HG03457 (cell line): ENCODE data around the gene OR3A1.
"Not testable (repeated sequence)": the region's sequence is repeated elsewhere in the genome, so short reads cannot be mapped to it uniquely, and the experiment has no call there.

Source experiments
- ATAC-seq: cut with Tn5 transposase; IDR thresholded peaks from one replicate; pipeline ENCODE4 v1.9.1; 2021; ENCODE audit warnings: moderate number of reproducible peaks; ENCODE audit not compliant: unreplicated experiment

OR3A1 gene, protein sequence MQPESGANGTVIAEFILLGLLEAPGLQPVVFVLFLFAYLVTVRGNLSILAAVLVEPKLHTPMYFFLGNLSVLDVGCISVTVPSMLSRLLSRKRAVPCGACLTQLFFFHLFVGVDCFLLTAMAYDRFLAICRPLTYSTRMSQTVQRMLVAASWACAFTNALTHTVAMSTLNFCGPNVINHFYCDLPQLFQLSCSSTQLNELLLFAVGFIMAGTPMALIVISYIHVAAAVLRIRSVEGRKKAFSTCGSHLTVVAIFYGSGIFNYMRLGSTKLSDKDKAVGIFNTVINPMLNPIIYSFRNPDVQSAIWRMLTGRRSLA

DNA sequence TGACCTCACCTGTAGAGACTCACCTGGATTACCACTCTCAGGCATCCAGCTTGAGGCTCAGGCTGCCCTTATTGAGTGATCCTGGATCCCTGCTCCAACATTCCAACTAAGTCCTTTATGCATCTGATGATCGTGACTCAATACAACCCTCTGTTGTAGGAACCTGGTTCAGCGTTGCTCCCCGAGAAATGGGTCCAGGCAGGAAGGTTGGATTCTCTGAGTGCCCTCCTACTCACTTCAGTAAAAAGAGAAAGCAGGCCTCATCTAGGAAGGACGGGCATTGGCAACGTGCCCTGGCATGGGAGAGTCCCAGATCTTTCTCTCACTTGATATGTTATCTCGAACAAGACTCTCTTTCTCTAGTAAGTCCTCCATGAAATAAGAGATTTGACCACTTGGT, at the start of gene OR3A1:
OR3A1 (minus strand) TSS at position 101 of the 400 bp plus-strand sequence. CDS start 5,778 bp downstream, outside the sequence.
- ATAC-seq: no peak

DNA sequence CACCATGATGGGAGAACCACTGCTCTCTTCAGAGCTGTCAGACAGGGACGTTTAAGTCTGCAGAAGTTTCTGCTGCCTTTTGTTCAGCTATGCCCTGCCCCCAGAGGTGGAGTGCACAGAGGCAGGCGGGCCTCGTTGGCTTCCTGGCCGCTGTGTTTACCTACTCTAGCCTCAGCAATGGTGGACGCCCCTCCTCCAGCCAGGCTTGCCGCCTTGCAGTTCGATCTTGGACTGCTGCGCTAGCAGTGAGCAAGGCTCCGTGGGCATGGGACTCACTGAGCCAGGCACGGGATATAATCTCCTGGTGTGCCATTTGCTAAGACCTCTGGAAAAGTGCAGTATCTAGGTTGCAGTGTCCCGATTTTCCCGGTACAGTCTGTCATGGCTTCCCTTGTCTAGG, 44.6 kb upstream of the OR3A1 start:
- not testable (repeated sequence) for ATAC-seq

DNA sequence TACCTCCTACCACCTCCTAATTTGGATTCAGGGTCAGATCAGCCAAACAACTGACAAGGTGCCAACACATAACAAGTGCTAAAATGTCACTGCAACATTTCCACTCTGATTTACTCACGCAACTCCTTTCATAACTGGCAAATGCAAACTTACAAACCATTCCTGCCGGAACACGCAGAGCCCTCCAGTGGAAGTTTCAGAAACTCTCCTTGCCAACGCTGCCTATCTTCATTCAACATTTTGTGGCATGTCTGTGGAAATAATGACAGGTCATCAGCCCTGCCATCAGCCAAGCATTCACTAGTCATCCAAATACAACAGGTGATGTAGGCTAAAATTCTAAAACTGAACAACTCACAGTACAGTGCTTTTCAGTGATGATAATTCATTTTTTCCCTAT, 37.7 kb upstream of the OR3A1 start:
- no peak for ATAC-seq

DNA sequence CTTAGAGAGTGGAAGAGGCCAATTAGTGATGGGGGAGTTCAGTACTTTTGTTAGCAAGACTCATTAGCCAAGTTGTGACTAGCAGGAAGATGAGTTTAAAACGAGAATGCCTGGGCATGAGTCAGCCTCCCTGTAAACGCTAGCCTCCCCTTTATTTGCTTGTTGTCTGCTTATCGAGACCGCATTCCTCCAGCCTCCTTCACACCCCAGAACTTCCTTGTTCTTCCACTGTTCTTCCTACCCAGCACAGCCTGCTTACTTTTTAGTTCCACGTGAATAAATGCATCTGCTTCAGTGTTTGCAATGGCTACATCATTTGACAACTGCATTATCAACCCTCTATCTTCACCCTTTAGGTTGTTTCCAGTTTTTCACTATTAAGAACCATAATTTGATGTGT, 20.2 kb upstream of the OR3A1 start:
- no peak for ATAC-seq

DNA sequence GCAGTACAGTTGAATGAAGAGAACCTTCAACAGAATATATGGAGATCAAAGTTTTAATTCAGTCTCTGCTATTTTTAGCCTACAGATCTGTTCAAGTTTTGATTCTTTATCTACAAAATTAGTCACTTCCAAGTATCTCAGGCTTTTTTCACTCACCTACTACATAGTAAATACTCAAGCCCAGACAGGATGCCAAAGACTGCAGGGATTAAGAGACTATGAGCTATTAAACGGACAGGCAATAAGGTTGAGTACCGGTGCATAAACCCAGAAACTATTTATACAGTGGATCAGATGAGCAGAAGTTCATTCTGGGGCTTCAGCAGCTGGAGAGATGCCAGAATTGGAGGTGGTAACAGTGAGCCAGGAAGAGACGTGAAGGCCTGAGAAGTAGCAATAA, 18.7 kb upstream of the OR3A1 start:
- ATAC-seq: no peak

DNA sequence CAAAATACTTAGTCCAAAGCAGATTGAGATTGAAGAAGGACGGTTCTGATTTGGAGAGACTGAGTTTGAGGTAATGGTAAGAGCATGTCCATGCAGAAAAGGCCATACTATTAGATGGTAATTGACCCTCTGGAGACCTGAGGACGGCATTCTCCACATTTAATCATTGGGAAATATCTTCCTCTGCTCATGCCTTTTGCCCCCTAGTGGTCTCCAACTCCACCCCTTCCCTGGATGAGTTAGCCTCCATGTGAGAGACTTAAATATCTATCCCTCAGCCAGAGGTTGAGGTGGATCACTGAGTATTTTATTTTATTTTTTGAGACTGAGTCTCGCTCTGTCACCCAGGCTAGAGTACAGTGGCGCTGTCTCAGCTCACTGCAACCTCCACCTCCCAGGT, 10.4 kb upstream of the OR3A1 start:
- ATAC-seq: no peak

DNA sequence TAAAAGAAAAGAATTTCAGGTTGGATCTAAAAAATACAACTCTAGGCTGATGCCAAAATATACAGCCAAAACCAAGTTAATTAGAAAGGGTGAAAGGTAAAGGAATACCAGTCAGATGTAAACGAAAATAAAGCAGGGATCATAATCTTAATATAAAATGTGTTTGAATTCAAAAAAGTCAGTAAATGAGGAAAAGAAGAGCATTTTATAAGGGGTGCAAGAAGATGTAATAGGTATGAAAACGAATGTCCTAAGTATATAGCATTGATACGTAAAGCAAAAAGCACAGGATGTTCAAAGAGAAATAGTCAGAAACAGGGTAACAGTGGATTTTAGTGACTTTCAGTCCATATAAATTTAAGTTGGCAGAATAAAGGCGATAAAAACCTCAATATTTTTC, 2.5 kb downstream of the OR3A1 start:
- ATAC-seq: no peak

DNA sequence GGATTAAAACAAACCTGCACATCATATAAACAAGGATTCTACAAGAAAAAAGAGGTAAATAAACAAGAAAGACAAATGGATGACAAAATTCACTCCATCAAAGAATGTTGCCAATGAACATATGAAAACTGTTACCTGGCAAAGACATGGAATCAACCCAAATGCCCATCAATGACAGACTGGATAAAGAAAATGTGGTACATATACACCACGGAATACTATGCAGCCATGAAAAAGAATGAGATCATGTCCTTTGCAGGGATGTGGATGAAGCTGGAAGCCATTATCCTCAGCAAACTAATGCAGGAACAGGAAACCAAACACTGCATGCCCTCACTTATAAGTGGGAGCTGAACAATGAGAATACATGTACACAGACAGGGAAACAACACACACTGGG, 4.6 kb downstream of the OR3A1 start:
- ATAC-seq: not testable (repeated sequence)

DNA sequence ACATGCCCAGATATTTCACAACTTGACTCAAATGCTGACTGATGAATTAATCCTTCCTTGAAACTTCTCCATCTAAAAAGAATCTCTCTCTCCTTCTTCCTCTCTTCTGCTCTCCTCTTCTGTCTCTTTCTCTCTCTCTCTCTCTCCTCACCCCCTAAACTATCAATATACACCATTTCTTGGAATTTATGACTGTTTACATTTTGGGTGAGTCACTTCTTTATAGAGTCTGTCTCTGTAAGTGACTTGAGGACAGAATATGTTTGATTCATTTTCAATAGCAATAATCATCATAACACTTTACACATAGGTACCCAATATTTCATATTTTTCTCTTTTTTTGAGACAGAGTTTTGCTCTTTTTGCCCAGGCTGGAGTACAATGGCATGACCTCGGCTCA, 15.3 kb downstream of the OR3A1 start:
- ATAC-seq: no peak

DNA sequence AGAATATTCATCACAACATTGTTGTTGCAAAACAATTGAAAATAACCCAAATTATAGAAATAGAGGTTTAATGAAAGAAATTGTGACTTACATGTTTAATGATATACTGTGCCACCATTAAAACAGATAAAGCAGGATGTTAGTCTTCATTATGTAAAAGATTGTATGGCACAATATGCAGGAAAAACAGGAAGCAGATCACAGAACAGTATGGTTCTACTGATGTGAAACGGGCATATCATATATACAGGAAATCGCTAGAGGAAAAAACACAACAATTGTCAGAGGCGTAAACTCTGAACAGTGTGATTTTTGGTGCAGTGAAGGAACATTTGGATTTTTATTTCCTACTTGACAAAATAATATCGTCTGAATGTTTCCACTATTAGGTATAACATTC, 22.0 kb downstream of the OR3A1 start:
- ATAC-seq: no peak

DNA sequence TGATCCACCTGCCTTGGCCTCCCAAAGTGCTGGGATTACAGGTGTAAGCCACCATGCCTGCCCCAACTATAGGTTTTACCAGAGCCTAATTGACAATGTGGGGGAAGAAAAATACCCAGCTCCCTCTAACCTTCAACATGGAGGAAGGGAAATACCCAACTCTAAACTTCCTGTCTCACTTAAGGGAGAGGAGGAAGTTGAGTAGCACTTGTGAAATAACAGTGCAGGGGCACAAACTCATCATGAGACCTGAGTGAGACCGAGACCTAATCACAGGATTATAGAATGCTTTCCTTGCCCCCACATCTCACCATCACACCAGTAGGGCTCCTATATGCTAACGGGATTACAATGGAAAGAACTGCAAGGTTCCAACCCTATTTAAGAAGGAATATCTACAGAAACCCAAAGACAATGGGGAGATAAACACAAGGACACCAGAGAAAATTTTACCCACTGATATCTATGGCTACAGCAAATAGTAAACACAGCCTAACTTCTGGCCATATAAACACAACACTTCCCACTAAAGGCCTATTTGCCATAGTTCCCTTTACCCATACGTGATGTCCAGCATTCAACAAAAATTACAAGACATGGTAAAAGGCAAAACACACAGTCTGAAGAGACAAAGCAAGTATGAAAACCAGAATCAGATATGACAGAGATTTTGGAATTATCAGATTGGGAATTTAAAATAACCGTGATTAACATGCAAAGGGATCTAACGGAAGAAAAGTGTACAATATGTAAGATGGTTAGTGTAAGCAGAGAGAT, 26.9 kb downstream of the OR3A1 start:
- no peak for ATAC-seq

DNA sequence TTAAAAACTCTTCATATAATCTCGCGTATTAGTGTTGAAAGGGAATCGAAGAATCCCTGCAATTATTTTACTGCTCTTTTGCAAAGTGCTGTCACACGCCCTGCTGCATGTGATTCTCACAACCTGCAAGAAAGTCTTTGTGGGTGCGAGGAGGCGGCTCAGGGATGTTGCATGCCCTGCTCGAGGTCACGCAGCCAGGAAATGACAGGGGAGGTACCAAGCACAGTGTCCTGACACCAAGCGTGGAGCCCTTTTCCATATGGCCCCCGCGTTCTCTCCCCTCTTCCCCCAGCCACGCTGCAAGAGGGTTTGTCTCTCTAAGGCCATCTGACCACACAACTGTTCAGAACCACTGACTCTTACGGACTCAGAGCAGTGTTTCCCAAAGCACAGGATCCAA, 37.6 kb downstream of the OR3A1 start:
- no peak for ATAC-seq

DNA sequence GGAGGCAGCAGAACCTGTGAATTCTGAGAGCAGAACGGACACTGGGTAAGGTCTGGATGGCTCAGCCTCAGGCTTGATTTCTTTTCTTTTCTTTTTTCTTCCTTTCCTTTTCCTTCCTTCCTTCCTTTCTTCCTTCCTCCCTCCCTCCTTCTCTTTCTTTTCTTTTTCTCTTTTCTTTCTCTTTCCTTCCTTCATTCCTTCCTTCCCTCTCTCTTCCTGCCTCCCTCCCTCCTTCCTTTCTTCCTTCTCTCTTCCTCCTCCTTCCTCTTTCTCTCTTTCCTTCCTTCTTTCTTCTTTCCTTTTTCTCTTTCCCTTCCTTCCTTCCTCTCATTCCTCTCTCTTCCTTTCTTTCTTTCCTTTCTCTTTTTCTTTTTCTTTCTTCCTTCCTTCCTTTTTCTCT, 38.0 kb downstream of the OR3A1 start:
- ATAC-seq: no peak

DNA sequence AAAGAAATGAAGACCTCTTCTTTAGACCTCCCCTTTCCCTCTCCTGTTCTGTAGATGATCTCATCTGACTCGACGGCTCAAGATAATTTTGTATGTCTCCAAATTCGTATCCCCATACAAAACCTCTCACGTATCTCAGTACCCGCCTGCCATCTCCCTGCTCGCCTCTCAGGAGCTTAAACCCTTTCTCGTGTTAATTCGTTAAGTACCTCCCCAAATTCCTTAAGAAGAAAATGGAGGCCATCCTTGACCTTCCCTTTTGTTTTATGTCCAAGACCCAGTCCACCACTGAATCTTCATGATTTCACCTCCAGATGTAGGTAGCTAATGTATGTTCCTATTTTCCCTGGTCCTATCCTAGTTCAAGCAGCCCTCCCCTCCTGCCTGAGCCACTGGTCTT, 41.6 kb downstream of the OR3A1 start:
- ATAC-seq: no peak

DNA sequence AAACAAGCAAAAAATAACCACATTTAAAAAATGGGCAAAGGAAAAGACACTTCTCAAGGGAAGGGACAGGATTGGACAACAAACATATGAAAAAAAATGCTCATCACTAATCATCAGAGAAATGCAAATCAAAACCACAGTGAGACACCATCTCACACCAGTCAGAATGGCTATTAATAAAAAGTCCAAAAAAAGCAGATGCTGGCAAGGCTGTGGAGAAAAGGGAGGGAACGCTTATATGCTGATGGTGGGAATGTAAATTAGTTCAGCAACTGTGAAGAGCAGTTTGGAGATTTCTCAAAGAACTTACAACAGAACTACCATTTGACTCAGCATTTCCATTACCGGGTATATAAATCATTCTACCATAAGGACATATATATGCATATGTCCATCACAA, 49.1 kb downstream of the OR3A1 start:
- ATAC-seq: not testable (repeated sequence)

DNA sequence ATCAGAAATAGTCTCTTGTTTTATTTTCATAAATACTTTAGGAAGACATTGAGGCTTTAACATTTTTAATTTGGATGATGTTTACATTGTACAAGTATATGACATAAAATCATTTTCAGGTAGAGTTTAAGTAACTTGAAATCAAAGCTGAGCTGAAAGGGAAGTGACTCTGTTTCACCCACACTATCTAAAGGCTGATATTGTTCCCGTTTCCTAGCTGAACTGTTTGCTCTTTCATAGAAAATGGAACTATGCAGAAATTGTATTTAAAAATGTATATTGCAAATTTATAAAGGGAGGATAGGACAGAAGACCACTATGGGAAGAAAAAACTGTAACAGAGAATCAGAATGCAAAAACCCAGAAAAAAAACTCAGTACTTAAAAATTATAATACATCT, 53.3 kb downstream of the OR3A1 start:
- not testable (repeated sequence) for ATAC-seq

DNA sequence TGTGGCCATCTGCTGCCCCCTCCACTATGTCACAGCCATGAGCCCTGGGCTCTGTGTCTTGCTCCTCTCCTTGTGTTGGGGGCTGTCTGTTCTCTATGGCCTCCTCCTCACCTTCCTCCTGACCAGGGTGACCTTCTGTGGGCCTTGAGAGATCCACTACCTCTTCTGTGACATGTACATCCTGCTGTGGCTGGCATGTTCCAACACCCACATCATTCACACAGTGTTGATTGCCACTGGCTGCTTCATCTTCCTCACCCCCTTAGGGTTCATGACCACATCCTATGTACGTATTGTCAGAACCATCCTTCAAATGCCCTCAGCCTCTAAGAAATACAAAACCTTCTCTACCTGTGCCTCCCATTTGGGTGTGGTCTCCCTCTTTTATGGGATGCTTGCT, 57.1 kb downstream of the OR3A1 start:
- ATAC-seq: not testable (repeated sequence)
